ENCODE measurements around the gene NOVA2.

The NOVA2 gene

GRCh38 chr19:45900738-45901431, 72.8 kb downstream of the NOVA2 start:
- Histone ChIP-seq H3K4me3 (ENCODE audit: low read depth, low read length, poor library complexity, severe bottlenecking) (peak overlapping the region; percentile 96), H3K9me2 (ENCODE audit: low read depth, low read length) (no peaks in the 10 kb centered on the region), H3K36me3 (ENCODE audit: insufficient read depth, low read length) (peaks cover 35% of the 10 kb centered on the region), H3K9ac (ENCODE audit: low read length) (peak overlapping the region; percentile 91; the same call in 1 of the 2 replicates), H3K27me3 (ENCODE audit: insufficient read depth, low read length) (no peaks in the 10 kb centered on the region), H3K9me3 (ENCODE audit: low read length) (no peaks in the 10 kb centered on the region), H3K27ac (ENCODE audit: low read depth, low read length, poor library complexity, severe bottlenecking) (peak overlapping the region; percentile 37), H3K4me2 (ENCODE audit: low read length) (peak overlapping the region; percentile 84), H2AFZ (ENCODE audit: low read length) (no peak overlapping the region), H3K4me1 (ENCODE audit: insufficient read depth, low read length, severe bottlenecking) (peaks cover 17% of the 10 kb centered on the region), H3K79me2 (ENCODE audit: insufficient read depth, low read length) (no peaks in the 10 kb centered on the region), H4K20me1 (ENCODE audit: insufficient read depth, low read length) (no peaks in the 10 kb centered on the region), H3F3A (ENCODE audit: insufficient read depth, low read length) (no peaks in the 10 kb centered on the region)
- TF ChIP-seq EZH2 (IDR thresholded peaks at IDR 0.05; ENCODE audit: borderline replicate concordance, low read length) (no peak), CTCF (IDR thresholded peaks at IDR 0.05; ENCODE audit: low read length) (no peak)

- Histone ChIP-seq H3K9me3 (ENCODE audit: low read length) (no peaks in the 10 kb centered on the region), H3F3A (ENCODE audit: insufficient read depth, low read length) (no peaks in the 10 kb centered on the region), H2AFZ (ENCODE audit: low read length) (no peak overlapping the region), H3K27ac (ENCODE audit: low read depth, low read length, poor library complexity, severe bottlenecking) (peak overlapping the region; percentile 37), H3K79me2 (ENCODE audit: insufficient read depth, low read length) (no peaks in the 10 kb centered on the region), H3K27me3 (ENCODE audit: insufficient read depth, low read length) (no peaks in the 10 kb centered on the region), H3K4me3 (ENCODE audit: low read depth, low read length, poor library complexity, severe bottlenecking) (no peak overlapping the region), H3K36me3 (ENCODE audit: insufficient read depth, low read length) (peaks cover 43% of the 10 kb centered on the region), H4K20me1 (ENCODE audit: insufficient read depth, low read length) (no peaks in the 10 kb centered on the region), H3K9me2 (ENCODE audit: low read depth, low read length) (no peaks in the 10 kb centered on the region), H3K4me2 (ENCODE audit: low read length) (peak overlapping the region; percentile 84), H3K4me1 (ENCODE audit: insufficient read depth, low read length, severe bottlenecking) (peaks cover 17% of the 10 kb centered on the region), H3K9ac (ENCODE audit: low read length) (no peak overlapping the region; the same call in 1 of the 2 replicates)
- TF ChIP-seq EZH2 (IDR thresholded peaks at IDR 0.05; ENCODE audit: borderline replicate concordance, low read length): no peak
- no peak for TF ChIP-seq CTCF (IDR thresholded peaks at IDR 0.05; ENCODE audit: low read length)
These were observed 73.6 kb downstream of the NOVA2 start for GRCh38 chr19:45899919-45900589.

GRCh38 chr19:45899253-45899652, 74.4 kb downstream of the NOVA2 start:
- Histone ChIP-seq H3K9ac (ENCODE audit: low read length) (no peak overlapping the region), H3K27ac (ENCODE audit: low read depth, low read length, poor library complexity, severe bottlenecking) (no peak overlapping the region), H3K79me2 (ENCODE audit: insufficient read depth, low read length) (no peaks in the 10 kb centered on the region), H3K36me3 (ENCODE audit: insufficient read depth, low read length) (peaks cover 46% of the 10 kb centered on the region), H3K27me3 (ENCODE audit: insufficient read depth, low read length) (no peaks in the 10 kb centered on the region), H3F3A (ENCODE audit: insufficient read depth, low read length) (no peaks in the 10 kb centered on the region), H3K4me2 (ENCODE audit: low read length) (no peak overlapping the region), H3K9me3 (ENCODE audit: low read length) (no peaks in the 10 kb centered on the region), H2AFZ (ENCODE audit: low read length) (no peak overlapping the region), H3K4me3 (ENCODE audit: low read depth, low read length, poor library complexity, severe bottlenecking) (no peak overlapping the region), H4K20me1 (ENCODE audit: insufficient read depth, low read length) (no peaks in the 10 kb centered on the region), H3K9me2 (ENCODE audit: low read depth, low read length) (no peaks in the 10 kb centered on the region), H3K4me1 (ENCODE audit: insufficient read depth, low read length, severe bottlenecking) (peaks cover 17% of the 10 kb centered on the region)
- TF ChIP-seq EZH2 (IDR thresholded peaks at IDR 0.05; ENCODE audit: borderline replicate concordance, low read length) (no peak), CTCF (IDR thresholded peaks at IDR 0.05; ENCODE audit: low read length) (no peak)

All from OCI-LY1 (cell line).